ENCODE results near the gene UHRF2. TPM values are rescaled to one million over a fixed set of nuclear protein-coding genes. Genes with fewer than 3 reads are reported as not detected.
"Not testable (repeated sequence)": the region's sequence is repeated elsewhere in the genome, so short reads cannot be mapped to it uniquely, and the experiment has no call there.

The UHRF2 gene
- total RNA-seq, 1 donor from 2014 or later = 114 TPM

GRCh38 chr9:6512085-6512657, 99.2 kb downstream of the UHRF2 start:
- ATAC-seq (ENCODE audit: low read depth) (no peak), DNase-seq (no peak)
- Mint-ChIP-seq H3K27me3 (no peaks in the 10 kb centered on the region), H3K9me3 (peaks cover 3% of the 10 kb centered on the region), H3K36me3 (ENCODE audit: low read depth) (peaks cover 24% of the 10 kb centered on the region), H3K27ac (no peak overlapping the region), H3K4me3 (no peak overlapping the region), H3K4me1 (no peaks in the 10 kb centered on the region)
- POLR2A ChIA-PET = interaction anchor here (0.7 to 1.6 kb wide), 2 partner anchors 99 to 188 kb away, joined by 5 to 7 read pairs; partner anchors contain the start of gene UHRF2
- TF ChIP-seq CTCF (IDR thresholded peaks at IDR 0.05) = no peak
- intact Hi-C loops (cut with micrococcal nuclease) = no loop called here
- CTCF ChIA-PET = no interaction called here

DNA sequence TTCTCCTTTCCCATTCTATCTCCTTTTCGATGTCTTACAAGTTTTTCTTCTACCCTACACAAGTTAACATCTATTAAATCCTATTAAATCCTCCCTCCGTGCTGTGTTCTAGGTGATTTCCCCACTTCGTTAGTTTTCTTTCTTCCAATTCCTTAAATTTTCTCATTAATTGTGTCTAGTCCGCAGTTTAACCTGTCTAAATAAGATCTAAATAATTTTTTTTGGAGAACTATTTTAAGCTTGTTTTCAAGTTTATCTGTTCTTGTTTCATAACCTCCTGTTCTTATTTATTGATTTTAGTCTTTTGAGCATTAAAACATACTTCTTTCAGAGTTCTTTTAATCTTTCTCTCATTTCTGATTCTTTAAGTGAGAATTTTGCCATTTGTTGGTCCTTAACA, 109.3 kb downstream of the UHRF2 start:
- Mint-ChIP-seq H3K27ac (no peak overlapping the region), H3K4me3 (no peak overlapping the region)
- CTCF ChIA-PET = no interaction called here

GRCh38 chr9:6525326-6526045, 112.5 kb downstream of the UHRF2 start:
- Mint-ChIP-seq H3K4me1 (no peaks in the 10 kb centered on the region), H3K9me3 (peaks cover 13% of the 10 kb centered on the region), H3K36me3 (ENCODE audit: low read depth) (peaks cover 39% of the 10 kb centered on the region), H3K4me3 (no peak overlapping the region), H3K27ac (no peak overlapping the region), H3K27me3 (no peaks in the 10 kb centered on the region)
- TF ChIP-seq CTCF (IDR thresholded peaks at IDR 0.05) = no peak
- ATAC-seq (ENCODE audit: low read depth) (no peak), DNase-seq (no peak)
- POLR2A ChIA-PET = no interaction called here
- CTCF ChIA-PET = no interaction called here
- intact Hi-C loops (cut with micrococcal nuclease) = no loop called here

More for the DNA sequence above, 109.3 kb downstream of the UHRF2 start:
- Mint-ChIP-seq H3K9me3 (peaks cover 13% of the 10 kb centered on the region), H3K27me3 (no peaks in the 10 kb centered on the region), H3K36me3 (ENCODE audit: low read depth) (peaks cover 53% of the 10 kb centered on the region), H3K4me1 (no peaks in the 10 kb centered on the region)
- intact Hi-C loops (cut with micrococcal nuclease) = no loop called here
- ATAC-seq (ENCODE audit: low read depth) (no peak), DNase-seq (no peak)
- POLR2A ChIA-PET = no interaction called here
- TF ChIP-seq CTCF (IDR thresholded peaks at IDR 0.05) = no peak

GRCh38 chr9:6535594-6535993, 122.6 kb downstream of the UHRF2 start:
- CTCF ChIA-PET = no interaction called here
- H3K4me3 Mint-ChIP-seq = no peak overlapping the region
- no peaks in the 10 kb centered on the region for H3K27me3 Mint-ChIP-seq
- no peak for TF ChIP-seq CTCF (IDR thresholded peaks at IDR 0.05)
- ATAC-seq (ENCODE audit: low read depth) (no peak), DNase-seq (no peak)
- no peak overlapping the region for H3K27ac Mint-ChIP-seq
- intact Hi-C loops (cut with micrococcal nuclease) = no loop called here
- no peaks in the 10 kb centered on the region for H3K36me3 Mint-ChIP-seq (ENCODE audit: low read depth)
- no peaks in the 10 kb centered on the region for H3K9me3 Mint-ChIP-seq
- no peaks in the 10 kb centered on the region for H3K4me1 Mint-ChIP-seq
- POLR2A ChIA-PET = no interaction called here

DNA sequence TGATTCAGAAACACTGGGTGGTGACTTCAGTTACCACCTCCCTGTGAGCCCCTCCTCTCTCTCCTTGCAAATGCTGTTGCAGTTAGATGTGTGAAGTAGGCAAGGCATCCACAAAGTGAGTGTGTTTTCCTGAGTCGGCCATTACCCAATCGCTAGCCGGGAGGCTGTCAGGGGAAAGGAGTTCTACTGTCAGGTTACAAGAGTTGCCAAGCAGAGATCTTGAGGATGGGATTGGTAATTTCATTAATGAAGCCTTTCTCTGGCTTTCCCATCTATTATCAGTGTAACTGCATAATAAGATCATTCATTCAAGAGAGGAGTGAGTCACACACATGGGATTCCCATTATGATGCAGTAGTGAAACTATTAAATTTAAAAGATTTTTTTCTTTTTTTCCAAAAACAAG, 125.7 kb downstream of the UHRF2 start:
- no peak overlapping the region for H3K4me3 Mint-ChIP-seq
- ATAC-seq (ENCODE audit: low read depth) (no peak), DNase-seq (no peak)
- H3K36me3 Mint-ChIP-seq (ENCODE audit: low read depth) = no peaks in the 10 kb centered on the region
- intact Hi-C loops (cut with micrococcal nuclease) = no loop called here
- H3K27me3 Mint-ChIP-seq = no peaks in the 10 kb centered on the region
- H3K4me1 Mint-ChIP-seq = no peaks in the 10 kb centered on the region
- no peak for TF ChIP-seq CTCF (IDR thresholded peaks at IDR 0.05)
- H3K27ac Mint-ChIP-seq = no peak overlapping the region
- H3K9me3 Mint-ChIP-seq = no peaks in the 10 kb centered on the region
- POLR2A ChIA-PET = no interaction called here
- CTCF ChIA-PET = no interaction called here

GRCh38 chr9:6542617-6543016, 129.6 kb downstream of the UHRF2 start:
- H3K4me1 Mint-ChIP-seq; POLR2A ChIA-PET; DNase-seq; H3K27me3 Mint-ChIP-seq; H3K4me3 Mint-ChIP-seq; ATAC-seq (ENCODE audit: low read depth); intact Hi-C loops (cut with micrococcal nuclease); H3K36me3 Mint-ChIP-seq (ENCODE audit: low read depth); CTCF ChIA-PET; H3K9me3 Mint-ChIP-seq; H3K27ac Mint-ChIP-seq: not testable (repeated sequence)
